Measurements from ENCODE around the gene LAMA4.

- TF ChIP-seq CTCF (conservative IDR thresholded peaks at IDR 0.05; ENCODE audit: low read depth, low read length) (no peak), EZH2 (IDR thresholded peaks at IDR 0.05; ENCODE audit: low read length, unreplicated experiment) (no peak), EZH2phosphoT487 (IDR thresholded peaks at IDR 0.05; ENCODE audit: borderline replicate concordance, low read length) (no peak)
These were observed 65.5 kb downstream of the LAMA4 start for GRCh38 chr6:112188906-112189305.
